GM12874 (cell line): ENCODE data around the gene HDAC4.

Experiments used
- TF ChIP-seq, protein P1 (sequence below): IDR thresholded peaks from 2 replicates; pipeline ENCODE4 v1.5.1; 2011; ENCODE audit warnings: low read depth, mild to moderate bottlenecking, control low read depth, low read length, moderate library complexity; ENCODE audit not compliant: insufficient read depth

Gene HDAC4

DNA sequence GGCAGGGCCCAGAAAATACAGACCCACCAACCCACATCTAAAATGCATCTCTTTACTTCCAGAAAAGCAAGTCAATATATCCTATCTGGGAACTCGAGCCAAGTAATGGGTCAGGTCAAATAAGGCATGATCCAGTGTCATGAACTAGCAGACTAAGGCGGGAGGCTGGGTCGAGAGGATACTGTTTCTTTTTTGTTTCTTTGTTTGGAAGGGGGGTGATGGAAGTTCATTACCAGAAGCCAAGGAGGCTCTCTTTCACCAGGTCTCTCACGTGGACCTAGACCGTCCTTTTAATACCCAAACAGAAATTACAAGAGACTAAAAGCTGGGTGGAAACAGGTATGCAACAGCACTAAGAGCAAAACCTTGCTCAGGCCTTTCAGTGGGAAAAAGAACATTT, 108.3 kb downstream of the HDAC4 start:
- TF ChIP-seq, protein P1, sequence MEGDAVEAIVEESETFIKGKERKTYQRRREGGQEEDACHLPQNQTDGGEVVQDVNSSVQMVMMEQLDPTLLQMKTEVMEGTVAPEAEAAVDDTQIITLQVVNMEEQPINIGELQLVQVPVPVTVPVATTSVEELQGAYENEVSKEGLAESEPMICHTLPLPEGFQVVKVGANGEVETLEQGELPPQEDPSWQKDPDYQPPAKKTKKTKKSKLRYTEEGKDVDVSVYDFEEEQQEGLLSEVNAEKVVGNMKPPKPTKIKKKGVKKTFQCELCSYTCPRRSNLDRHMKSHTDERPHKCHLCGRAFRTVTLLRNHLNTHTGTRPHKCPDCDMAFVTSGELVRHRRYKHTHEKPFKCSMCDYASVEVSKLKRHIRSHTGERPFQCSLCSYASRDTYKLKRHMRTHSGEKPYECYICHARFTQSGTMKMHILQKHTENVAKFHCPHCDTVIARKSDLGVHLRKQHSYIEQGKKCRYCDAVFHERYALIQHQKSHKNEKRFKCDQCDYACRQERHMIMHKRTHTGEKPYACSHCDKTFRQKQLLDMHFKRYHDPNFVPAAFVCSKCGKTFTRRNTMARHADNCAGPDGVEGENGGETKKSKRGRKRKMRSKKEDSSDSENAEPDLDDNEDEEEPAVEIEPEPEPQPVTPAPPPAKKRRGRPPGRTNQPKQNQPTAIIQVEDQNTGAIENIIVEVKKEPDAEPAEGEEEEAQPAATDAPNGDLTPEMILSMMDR: no peak

DNA sequence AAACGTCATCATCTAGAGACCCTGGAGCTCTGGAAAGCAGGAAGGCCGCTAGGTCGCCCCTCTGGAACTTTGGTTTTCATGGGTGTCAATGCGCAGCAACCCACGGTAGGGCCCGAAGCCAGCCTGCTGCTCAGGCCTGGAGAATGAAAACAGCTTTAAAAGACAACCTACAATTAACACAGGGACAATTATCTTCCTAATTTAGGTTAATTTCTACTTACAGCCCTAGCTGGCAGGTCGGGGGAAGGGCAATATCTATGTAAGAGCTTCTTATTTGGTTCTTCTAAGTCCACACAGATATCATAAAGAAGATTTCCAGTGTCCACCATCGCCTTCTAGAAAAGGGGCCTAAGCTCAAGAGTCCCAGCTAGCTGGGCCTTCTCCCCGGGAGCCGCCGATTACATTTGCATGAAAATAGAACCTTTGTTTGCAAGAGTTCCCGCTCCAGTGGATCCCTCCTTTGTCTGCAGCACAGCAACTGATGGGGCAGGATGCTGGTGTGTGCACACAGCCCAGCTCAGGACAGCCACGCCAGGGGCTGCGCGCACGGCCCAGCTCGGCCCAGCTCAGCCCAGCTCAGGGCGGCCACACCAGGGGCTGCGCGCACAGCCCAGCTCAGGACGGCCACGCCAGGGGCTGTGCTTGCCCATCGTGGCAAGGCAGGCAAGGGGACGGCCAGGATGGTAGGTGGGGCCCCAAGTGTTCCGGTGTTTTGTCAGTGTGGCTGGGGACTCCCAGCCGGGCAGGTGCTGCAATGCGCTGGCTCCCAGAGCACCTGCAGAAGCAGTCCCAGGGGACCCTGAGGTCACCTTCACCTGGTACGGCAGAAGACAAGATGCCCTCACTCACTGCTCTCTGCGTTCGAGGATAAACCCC, 109.1 kb downstream of the HDAC4 start:
- TF ChIP-seq, protein P1: no peak

DNA sequence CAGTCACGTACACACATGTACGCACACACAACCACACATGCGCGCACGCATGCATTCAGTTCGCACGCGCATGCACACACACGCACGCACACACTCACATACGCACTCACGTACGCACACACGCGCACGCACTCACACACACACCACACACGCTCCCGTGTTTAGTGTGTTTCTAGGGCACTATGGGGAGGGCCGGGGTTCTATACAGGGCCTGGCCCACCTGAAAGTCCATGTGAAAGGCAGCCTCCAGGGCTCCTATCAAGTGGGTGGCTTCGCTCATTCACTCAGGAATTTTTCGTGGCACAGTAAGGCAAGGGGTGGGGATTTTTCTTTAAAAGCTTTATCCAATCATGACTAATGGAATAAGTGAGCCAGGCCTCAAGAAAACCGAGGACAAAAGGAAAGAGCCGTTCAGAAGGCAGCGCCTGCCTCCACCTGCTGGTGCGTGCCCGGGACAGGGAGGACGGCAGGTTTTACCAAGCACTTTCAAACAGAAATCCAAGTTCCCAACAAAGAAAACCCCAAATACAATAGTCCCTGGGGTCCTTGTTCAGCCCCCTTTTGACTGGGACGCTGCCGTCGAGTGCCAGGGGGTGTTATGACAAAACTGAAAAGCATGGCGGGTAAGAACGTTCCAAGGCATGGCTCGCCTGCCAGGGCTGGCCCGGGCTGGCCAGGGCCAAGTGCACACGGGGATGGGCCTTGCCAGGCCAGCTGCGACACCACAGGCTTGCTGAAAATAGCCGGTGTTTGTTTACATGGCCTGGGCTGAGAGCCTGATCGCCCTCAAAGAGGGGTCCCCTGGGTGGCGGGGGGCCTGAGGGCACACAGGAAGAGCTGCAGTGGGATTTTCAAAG, 110.0 kb downstream of the HDAC4 start:
- TF ChIP-seq, protein P1: no peak

DNA sequence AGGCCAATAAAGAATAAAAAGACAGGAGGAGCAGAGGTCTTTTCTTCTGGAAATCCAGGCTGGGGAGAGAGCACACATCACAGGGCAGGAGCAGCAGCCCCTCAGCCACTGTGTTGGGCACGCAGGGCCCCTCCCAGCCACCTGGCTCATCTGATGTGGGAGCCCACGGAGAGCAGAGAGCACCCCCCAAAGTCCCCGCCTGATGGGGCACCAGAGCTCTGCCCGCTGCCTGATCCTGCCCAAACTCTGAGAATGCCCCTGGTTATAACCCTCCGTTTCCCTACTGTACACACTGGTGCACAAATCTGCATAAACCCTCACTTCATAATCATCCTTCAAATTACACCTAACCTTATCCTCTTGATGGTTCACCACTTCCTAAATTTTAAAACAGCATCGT, 111.3 kb downstream of the HDAC4 start:
- TF ChIP-seq, protein P1: no peak

DNA sequence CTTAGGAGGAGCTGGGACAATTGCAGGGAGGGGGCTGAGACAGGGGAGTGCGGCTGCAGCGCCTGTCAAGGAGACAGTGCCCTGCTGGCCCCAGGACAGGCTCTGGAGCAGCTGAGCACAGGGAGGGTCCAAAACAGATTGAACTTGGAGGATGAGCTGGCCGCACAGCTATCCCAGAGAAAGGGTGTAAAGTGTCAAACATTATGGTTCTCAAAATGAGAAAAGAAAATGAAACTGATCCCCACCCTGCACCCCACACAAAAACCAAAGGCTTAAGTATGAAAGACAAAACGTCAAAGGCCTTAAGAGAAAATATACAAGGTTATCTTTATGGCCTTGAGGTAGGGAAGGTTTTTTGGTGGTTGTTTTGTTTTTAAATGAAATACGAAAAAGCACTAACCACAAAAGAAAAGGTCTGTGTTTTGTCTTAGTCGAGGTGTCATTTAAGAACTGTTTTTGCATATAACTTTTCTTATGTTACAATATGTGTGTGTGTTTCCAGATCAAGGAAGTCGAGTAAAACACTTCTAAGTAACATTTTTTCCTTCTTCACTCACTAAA, 111.8 kb downstream of the HDAC4 start:
- TF ChIP-seq, protein P1: no peak

DNA sequence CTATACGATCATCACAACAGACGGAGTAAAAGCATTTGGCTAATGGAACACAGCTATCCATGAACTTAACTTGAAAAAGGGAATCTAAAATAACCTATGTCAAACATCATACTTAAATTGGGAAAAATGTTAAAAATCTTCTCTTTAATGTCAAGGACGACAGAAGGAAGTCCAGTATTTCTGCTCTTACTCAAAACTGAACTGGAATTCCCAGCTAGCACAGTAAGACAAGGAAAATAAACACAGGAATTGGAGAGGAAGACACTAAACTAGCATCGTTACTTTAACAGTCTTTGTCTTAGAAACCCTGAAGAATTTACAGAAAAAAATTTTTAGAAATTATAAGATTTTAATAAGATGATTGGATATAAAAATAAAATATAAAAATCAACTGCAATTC, 112.6 kb downstream of the HDAC4 start:
- TF ChIP-seq, protein P1: no peak

DNA sequence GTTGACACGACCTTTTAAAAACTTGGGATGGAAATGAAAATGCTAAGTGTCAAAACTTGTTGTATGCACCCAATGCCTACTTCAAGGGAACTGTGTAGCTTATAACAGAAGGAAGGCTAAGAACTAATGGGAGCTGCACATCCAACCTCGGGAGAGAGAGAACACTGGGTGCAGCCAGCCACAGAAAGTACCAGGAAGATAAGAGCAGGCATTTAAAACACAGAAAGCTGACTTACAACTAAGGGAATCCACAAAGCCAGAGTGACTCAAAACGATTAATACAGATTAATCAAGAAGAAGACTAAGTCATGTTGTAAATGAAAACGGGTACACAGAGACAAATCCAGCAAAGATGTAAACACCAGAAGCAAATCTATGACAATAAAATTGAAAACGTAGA, 113.4 kb downstream of the HDAC4 start:
- TF ChIP-seq, protein P1: no peak
